IMR-90 (cell line): Measurements from ENCODE around the gene SPAG9. TPM values are rescaled to one million over a fixed set of nuclear protein-coding genes. Genes with fewer than 3 reads are reported as not detected.

Source experiments
- ATAC-seq: fragments of 200-7000 bp; cut with Tn5 transposase; 2 replicates; pipeline ENCODE4 v1.9.1; 2020; ENCODE audit warnings: low read depth, mild to moderate bottlenecking, moderate library complexity
- BruUV-seq: library from RNA; stranded (reverse); fragments of 400-500 nt; replicated peaks from 2 replicates; lab custom pipeline; 2021; lab: Mats Ljungman, UMichigan
- CTCF ChIA-PET: fragments of 300-600 bp; formaldehyde crosslinking; extraction: SDS; loops from one replicate; lab custom pipeline; 2021; ENCODE audit warnings: antibody characterized with exemption; lab: Yijun Ruan, JAX
- POLR2A ChIA-PET: fragments of 300-600 bp; sonication (Branson Sonifier 250); formaldehyde crosslinking; loops from one replicate; lab custom pipeline; 2022; ENCODE audit warnings: antibody characterized with exemption; ENCODE audit not compliant: unreplicated experiment; lab: Charles Lee
- DNase-seq: peaks from one replicate; pipeline ENCODE4 v3.0.0; 2013
- H2AFZ ChIP-seq: replicated peaks from 2 replicates; pipeline ENCODE3; 2013; ENCODE audit warnings: low read length, mild to moderate bottlenecking; ENCODE audit not compliant: poor library complexity
- H2AK5ac ChIP-seq: 2 replicates; pipeline ENCODE4 v1.6.1; 2013; ENCODE audit warnings: low read depth, low read length, inconsistent platforms
- H2AK9ac ChIP-seq: replicated peaks from 2 replicates; pipeline ENCODE3; 2013; ENCODE audit warnings: mild to moderate bottlenecking, low read depth, low read length, moderate library complexity; ENCODE audit not compliant: poor library complexity
- H2BK120ac ChIP-seq: 2 replicates; pipeline ENCODE4 v1.6.1; 2013; ENCODE audit warnings: low read depth, low read length, inconsistent platforms
- H2BK15ac ChIP-seq: 3 replicates; pipeline ENCODE4 v1.6.1; 2013; ENCODE audit warnings: low read depth, low read length, inconsistent platforms
- H2BK20ac ChIP-seq: 2 replicates; pipeline ENCODE4 v1.6.1; 2013; ENCODE audit warnings: low read depth, mild to moderate bottlenecking, inconsistent platforms, low read length, moderate library complexity
- H2BK5ac ChIP-seq: 2 replicates; pipeline ENCODE4 v1.6.1; 2013; ENCODE audit warnings: mild to moderate bottlenecking, low read depth, low read length, inconsistent platforms; ENCODE audit not compliant: poor library complexity, severe bottlenecking
- H3K14ac ChIP-seq: replicated peaks from 2 replicates; pipeline ENCODE4 v1.6.1; 2013; ENCODE audit warnings: low read depth, low read length, inconsistent platforms
- H3K18ac ChIP-seq: 2 replicates; pipeline ENCODE4 v1.6.1; 2013; ENCODE audit warnings: low read depth, low read length, control low read depth
- H3K23ac ChIP-seq: 2 replicates; pipeline ENCODE4 v1.6.1; 2013; ENCODE audit warnings: low read depth, low read length, inconsistent platforms
- H3K27ac ChIP-seq: 2 replicates; pipeline ENCODE4 v1.5.1; 2013; ENCODE audit warnings: mild to moderate bottlenecking, control low read depth, low read length; ENCODE audit not compliant: insufficient read depth
- H3K27me3 ChIP-seq: 2 replicates; pipeline ENCODE4 v1.6.1; 2013; ENCODE audit warnings: low read length; ENCODE audit not compliant: control insufficient read depth, insufficient read depth
- H3K36me3 ChIP-seq: 2 replicates; pipeline ENCODE4 v1.6.1; 2013; ENCODE audit warnings: low read length, mixed read lengths; ENCODE audit not compliant: control insufficient read depth, insufficient read depth
- H3K4ac ChIP-seq: 2 replicates; pipeline ENCODE4 v1.6.1; 2013; ENCODE audit warnings: low read depth, low read length, inconsistent platforms
- H3K4me1 ChIP-seq: 2 replicates; pipeline ENCODE4 v1.6.1; 2013; ENCODE audit warnings: low read length, mixed read lengths; ENCODE audit not compliant: control insufficient read depth, insufficient read depth
- H3K4me2 ChIP-seq: 2 replicates; pipeline ENCODE4 v1.6.1; 2013; ENCODE audit warnings: low read depth, mild to moderate bottlenecking, control low read depth, low read length, moderate library complexity
- H3K4me3 ChIP-seq: 2 replicates; pipeline ENCODE4 v1.5.1; 2013; ENCODE audit warnings: low read depth, mild to moderate bottlenecking, control low read depth, low read length, moderate library complexity; ENCODE audit not compliant: insufficient read depth
- H3K56ac ChIP-seq: 2 replicates; pipeline ENCODE4 v1.6.1; 2013; ENCODE audit warnings: low read length, inconsistent platforms; ENCODE audit not compliant: insufficient read depth; ENCODE audit errors: extremely low read depth
- H3K79me1 ChIP-seq, 2 experiments: 2 replicates each; pipeline ENCODE4 v1.6.1; 2013; ENCODE audit warnings: low read length in 2 of 2, inconsistent platforms in 1 of 2, low read depth in 1 of 2
- H3K9ac ChIP-seq: 2 replicates; pipeline ENCODE4 v1.6.1; 2013; ENCODE audit warnings: low read depth, low read length, control low read depth
- H3K9me1 ChIP-seq: 2 replicates; pipeline ENCODE4 v1.6.1; 2013; ENCODE audit warnings: low read length, inconsistent platforms; ENCODE audit not compliant: insufficient read depth
- H3K9me3 ChIP-seq: 2 replicates; pipeline ENCODE4 v1.6.1; 2013; ENCODE audit warnings: low read length; ENCODE audit not compliant: control insufficient read depth, insufficient read depth
- H4K20me1 ChIP-seq: 2 replicates; pipeline ENCODE4 v1.6.1; 2013; ENCODE audit warnings: low read length, inconsistent platforms; ENCODE audit not compliant: insufficient read depth
- H4K5ac ChIP-seq: 2 replicates; pipeline ENCODE4 v1.6.1; 2013; ENCODE audit warnings: mild to moderate bottlenecking, low read depth, low read length, control low read depth
- H4K8ac ChIP-seq, 2 experiments: 2 replicates each; pipeline ENCODE4 v1.6.1; 2013; ENCODE audit warnings: low read depth in 2 of 2, low read length in 2 of 2, control low read depth in 1 of 2, inconsistent platforms in 1 of 2
- H4K91ac ChIP-seq: 2 replicates; pipeline ENCODE4 v1.6.1; 2013; ENCODE audit warnings: low read depth, low read length, inconsistent platforms; ENCODE audit not compliant: insufficient read depth
- BHLHE40 ChIP-seq: fragments of 150-350 bp; IDR thresholded peaks from 2 replicates; pipeline ENCODE4 v1.6.1; 2016; ENCODE audit warnings: mild to moderate bottlenecking, low read depth, low read length
- CEBPB ChIP-seq: IDR thresholded peaks from 2 replicates; pipeline ENCODE4 v1.6.1; 2012; ENCODE audit warnings: low read depth, low read length, improper control_type of control experiment
- CHD1 ChIP-seq: IDR thresholded peaks from 2 replicates; pipeline ENCODE4 v1.6.1; 2012; ENCODE audit warnings: low read depth, low read length, improper control_type of control experiment
- CTCF ChIP-seq: conservative IDR thresholded peaks from 2 replicates; pipeline ENCODE4 v1.5.1; 2012; ENCODE audit warnings: mild to moderate bottlenecking, low read depth, low read length, improper control_type of control experiment
- ELK1 ChIP-seq: fragments of 150-350 bp; IDR thresholded peaks from 2 replicates; pipeline ENCODE4 v1.6.1; 2016; ENCODE audit warnings: low read depth, mild to moderate bottlenecking, low read length, moderate library complexity, borderline replicate concordance
- FOS ChIP-seq: fragments of 150-350 bp; IDR thresholded peaks from 2 replicates; pipeline ENCODE4 v1.6.1; 2016; ENCODE audit warnings: low read depth, low read length
- MAFK ChIP-seq: IDR thresholded peaks from 2 replicates; pipeline ENCODE4 v1.6.1; 2012; ENCODE audit warnings: low read depth, low read length, improper control_type of control experiment
- MAZ ChIP-seq: IDR thresholded peaks from 2 replicates; pipeline ENCODE4 v1.6.1; 2012; ENCODE audit warnings: low read depth, mild to moderate bottlenecking, low read length, improper control_type of control experiment, moderate library complexity, borderline replicate concordance
- MXI1 ChIP-seq: IDR thresholded peaks from 2 replicates; pipeline ENCODE4 v1.6.1; 2012; ENCODE audit warnings: low read depth, mild to moderate bottlenecking, low read length, moderate library complexity, borderline replicate concordance
- NFE2L2 ChIP-seq: fragments of 150-350 bp; IDR thresholded peaks from 2 replicates; pipeline ENCODE4 v1.6.1; 2016; ENCODE audit warnings: low read depth, mild to moderate bottlenecking, low read length
- POLR2A ChIP-seq: IDR thresholded peaks from 2 replicates; pipeline ENCODE4 v1.6.1; 2012; ENCODE audit warnings: mild to moderate bottlenecking, low read depth, low read length
- RAD21 ChIP-seq: IDR thresholded peaks from 2 replicates; pipeline ENCODE4 v1.6.1; 2012; ENCODE audit warnings: low read length, improper control_type of control experiment
- RCOR1 ChIP-seq: IDR thresholded peaks from 2 replicates; pipeline ENCODE4 v1.6.1; 2012; ENCODE audit warnings: mild to moderate bottlenecking, low read length, improper control_type of control experiment; ENCODE audit not compliant: insufficient replicate concordance
- RFX5 ChIP-seq: IDR thresholded peaks from 2 replicates; pipeline ENCODE4 v1.8.0; 2012; ENCODE audit warnings: low read depth, mild to moderate bottlenecking, low read length, moderate library complexity
- SMC3 ChIP-seq: fragments of 150-350 bp; IDR thresholded peaks from 2 replicates; pipeline ENCODE4 v1.6.1; 2016; ENCODE audit warnings: low read depth, mild to moderate bottlenecking, antibody characterized with exemption, low read length, moderate library complexity
- USF2 ChIP-seq: fragments of 150-350 bp; IDR thresholded peaks from 2 replicates; pipeline ENCODE4 v1.6.1; 2017; ENCODE audit warnings: mild to moderate bottlenecking, antibody characterized with exemption, low read length, low read depth
- WGBS, 2 experiments: methylation state at CpG; one replicate each; pipeline versions ENCODE4 v1.1.5 to v1.1.7; 2013; ENCODE audit warnings: missing lambda C conversion rate in 2 of 2; ENCODE audit not compliant: insufficient read length in 1 of 2; ENCODE audit errors: extremely low coverage in 2 of 2; 5-methylcytosine and 5-hydroxymethylcytosine counted together
- dilution Hi-C: fragments of 300-500 bp; cut with HindIII; formaldehyde crosslinking; loops from one replicate; pipeline ENCODE4 v1.14.3; 2018; ENCODE audit warnings: low sequenced_read_pairs; ENCODE audit not compliant: unreplicated experiment
- in situ Hi-C: fragments of 300-500 bp; cut with MboI; formaldehyde crosslinking; loops from 3 replicates; pipeline ENCODE4 v1.14.3; 2019; ENCODE audit warnings: low sequenced_read_pairs, inconsistent platforms, mixed read lengths
- intact Hi-C: fragments of 100-400 bp; cut with micrococcal nuclease; formaldehyde crosslinking; loops from 2 replicates; pipeline ENCODE4 v1.10.0; 2022
- polyA plus RNA-seq, 3 experiments: library from polyadenylated mRNA; depleted of rRNA; stranded (reverse); fragments of >200 nt; gene quantifications; 2 replicates each; pipeline ENCODE4 v1.2.3, GENCODE V29; 2012; ENCODE audit warnings: low replicate concordance in 1 of 3
- total RNA-seq: library from RNA; depleted of rRNA; stranded (reverse); fragments of >200 nt; gene quantifications from 2 replicates; pipeline ENCODE4 v1.2.3, GENCODE V29; 2012

SPAG9 gene
- total and polyA plus RNA-seq, 2 of the 4 experiments (the other 2 are of a cell fraction): 26.7 to 75.5 TPM

- peak overlapping the region; percentile 79 for H3K56ac ChIP-seq
- peaks cover 9% of the 10 kb centered on the region; the same call in 1 of the 2 replicates for H4K20me1 ChIP-seq
- DNase-seq: peak; percentile 20
- no peaks in the 10 kb centered on the region for H3K27me3 ChIP-seq
- no peaks in the 10 kb centered on the region for H3K9me3 ChIP-seq
- peak overlapping the region; percentile 98 for H2AFZ ChIP-seq
- TSS peak; percentile 53 for BruUV-seq
- CTCF ChIA-PET: interaction anchor here (0.7 to 1.2 kb wide), 3 partner anchors 124 to 449 kb away, joined by 3 to 4 read pairs (median 3); no protein-coding TSS in a partner anchor
- peak overlapping the region; percentile 94 for H3K14ac ChIP-seq
- H3K79me1 ChIP-seq: peaks cover 19 to 46% of the 10 kb centered on the region in 2 experiments; a peak in 3 of 4 replicates
- H2BK20ac ChIP-seq: no peak overlapping the region
- H3K9me1 ChIP-seq: peaks cover 3% of the 10 kb centered on the region; the same call in 1 of the 2 replicates
- intact Hi-C loops (no loop called here), in situ Hi-C loops (loop anchor here (5.0 kb wide), 1 partner anchor 152 kb away; no protein-coding TSS in a partner anchor), dilution Hi-C loops (no loop called here)
- peak overlapping the region; percentile 91 for H4K91ac ChIP-seq
- peak overlapping the region; percentile 55 to 90 for H4K8ac ChIP-seq
- no peak overlapping the region for H2BK15ac ChIP-seq
- peak overlapping the region; percentile 78 for H2BK5ac ChIP-seq
- POLR2A ChIA-PET: no interaction called here
- peak overlapping the region; percentile 99 for H3K23ac ChIP-seq
- peak overlapping the region; percentile 51 for H3K27ac ChIP-seq
- peak; percentile 15 for ATAC-seq
- H2BK120ac ChIP-seq: 0 out of 2 replicates have a peak overlapping the region, but pooled peaks have one; percentile 44
- peaks cover 5% of the 10 kb centered on the region for H3K36me3 ChIP-seq
- H2AK9ac ChIP-seq: peak overlapping the region; percentile 94
- H2AK5ac ChIP-seq: peak overlapping the region; percentile 81
- H3K4ac ChIP-seq: peak overlapping the region; percentile 90
- TF ChIP-seq NFE2L2 (no peak), MAFK (no peak), ELK1 (no peak), RFX5 (no peak), RCOR1 (no peak), CTCF (no peak), FOS (no peak), SMC3 (no peak), MAZ (no peak), CEBPB (no peak), CHD1 (no peak), MXI1 (no peak), USF2 (no peak), POLR2A (no peak), RAD21 (no peak), BHLHE40 (no peak)
- peak overlapping the region; percentile 69 for H4K5ac ChIP-seq
- H3K4me3 ChIP-seq: peak overlapping the region; percentile 58
- peak overlapping the region; percentile 99 for H3K4me2 ChIP-seq
- H3K9ac ChIP-seq: peak overlapping the region; percentile 64
- WGBS, 2 experiments: no CpG with 5 or more reads among the region's 6 CpGs
- H3K4me1 ChIP-seq: no peaks in the 10 kb centered on the region
- H3K18ac ChIP-seq: no peak overlapping the region
These were observed 33.5 kb upstream of the SPAG9 start for GRCh38 chr17:51154176-51154575.
